8988T (cell line): ENCODE results near the gene FUT8.

Source experiments
- DNase-seq: peaks from one replicate; pipeline ENCODE4 v3.0.0; 2011

The FUT8 gene

DNA sequence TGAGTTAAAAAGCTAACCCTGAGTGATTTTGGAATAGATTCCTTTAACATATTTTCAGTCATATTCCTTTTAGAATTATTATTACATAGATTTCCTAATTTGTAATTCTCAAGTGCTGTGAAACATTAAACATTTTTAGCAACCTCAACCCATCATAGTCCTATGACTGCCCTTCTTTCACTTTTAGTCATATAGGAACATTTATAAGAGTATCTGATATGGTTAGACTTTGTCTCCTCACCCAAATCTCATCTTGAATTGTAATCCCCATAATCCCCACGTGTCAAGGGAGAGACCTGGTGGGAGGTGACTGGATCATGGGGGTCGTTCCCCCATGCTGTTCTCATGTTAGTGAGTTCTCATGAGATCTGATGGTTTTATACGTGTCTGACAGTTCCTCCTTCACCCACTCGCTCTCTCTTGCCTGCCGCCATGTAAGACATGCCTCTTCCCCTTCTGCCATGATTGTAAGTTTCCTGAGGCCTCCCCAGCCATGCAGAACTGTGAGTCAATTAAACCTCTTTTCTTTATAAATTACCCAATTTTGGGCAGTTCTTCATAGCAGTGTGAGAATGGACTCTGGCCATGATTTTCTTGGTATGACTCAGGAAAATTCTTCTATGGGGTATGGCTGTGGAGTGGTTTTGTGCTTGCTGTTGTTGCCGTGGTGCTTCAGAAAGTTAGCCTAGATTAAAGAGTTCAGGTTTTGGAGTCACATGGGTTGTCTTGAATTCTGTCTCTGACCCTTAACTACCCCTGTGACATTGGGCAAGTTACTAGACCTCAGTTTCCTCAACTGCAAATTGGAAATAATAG lies 83.9 kb downstream of the FUT8 start:
- no peak for DNase-seq

DNA sequence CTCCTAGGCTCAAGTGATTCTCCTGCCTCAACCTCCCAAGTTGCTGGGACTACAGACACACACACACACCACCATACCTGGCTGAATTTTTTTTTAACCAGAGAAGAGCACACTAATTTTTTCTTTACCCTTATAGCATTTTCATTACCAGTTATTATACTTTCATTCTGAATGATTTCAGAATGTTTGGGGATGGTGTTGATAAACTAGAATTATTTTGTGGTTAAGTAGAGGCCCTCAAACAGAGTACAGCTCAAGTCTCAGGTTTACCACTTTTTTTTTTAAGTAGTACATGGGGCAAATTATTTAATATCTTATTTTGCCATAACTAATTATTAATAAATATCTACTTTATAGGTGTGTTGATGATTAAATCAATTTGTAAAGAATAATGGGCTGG lies 86.6 kb downstream of the FUT8 start:
- DNase-seq: no peak

DNA sequence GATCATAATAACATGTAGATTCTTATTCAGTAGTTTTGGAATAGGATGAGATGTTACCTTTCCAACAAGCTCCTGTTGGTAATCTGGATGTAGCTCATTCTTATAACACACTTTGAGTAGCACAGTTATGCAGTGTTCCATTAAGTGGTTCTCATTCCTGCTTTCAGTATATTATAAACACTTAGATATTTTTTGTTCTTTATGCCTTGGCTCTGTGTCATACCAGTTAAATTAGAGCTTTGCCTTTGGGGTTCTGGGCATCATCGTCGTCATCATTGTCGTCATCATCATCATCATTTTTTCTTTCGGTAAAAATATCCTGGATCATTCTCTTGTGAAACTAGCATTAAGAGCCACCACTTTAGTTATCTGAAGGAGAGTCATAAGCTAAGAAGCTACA lies 87.5 kb downstream of the FUT8 start:
- no peak for DNase-seq

DNA sequence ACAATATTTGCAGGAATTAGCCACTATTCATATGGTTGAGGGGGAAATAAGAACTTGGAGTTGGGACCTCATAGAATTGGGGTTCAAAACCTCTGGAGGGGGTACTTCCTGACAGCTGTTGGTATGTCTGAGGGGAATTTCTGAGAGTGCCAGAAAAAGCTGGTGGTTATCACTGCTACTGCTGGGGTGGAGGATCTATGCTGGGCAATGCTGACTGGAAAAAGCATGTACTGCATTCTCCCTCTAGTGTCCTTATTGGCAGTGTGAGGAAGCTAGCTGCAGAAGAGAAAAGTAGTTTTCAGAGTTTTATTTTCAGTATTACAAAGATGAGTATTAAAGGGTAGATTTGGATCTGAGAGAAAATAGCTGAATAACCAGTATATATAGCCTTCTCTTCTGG lies 88.8 kb downstream of the FUT8 start:
- no peak for DNase-seq

GRCh38 chr14:65502676-65503124 lies 90.2 kb downstream of the FUT8 start:
- DNase-seq: no peak

DNA sequence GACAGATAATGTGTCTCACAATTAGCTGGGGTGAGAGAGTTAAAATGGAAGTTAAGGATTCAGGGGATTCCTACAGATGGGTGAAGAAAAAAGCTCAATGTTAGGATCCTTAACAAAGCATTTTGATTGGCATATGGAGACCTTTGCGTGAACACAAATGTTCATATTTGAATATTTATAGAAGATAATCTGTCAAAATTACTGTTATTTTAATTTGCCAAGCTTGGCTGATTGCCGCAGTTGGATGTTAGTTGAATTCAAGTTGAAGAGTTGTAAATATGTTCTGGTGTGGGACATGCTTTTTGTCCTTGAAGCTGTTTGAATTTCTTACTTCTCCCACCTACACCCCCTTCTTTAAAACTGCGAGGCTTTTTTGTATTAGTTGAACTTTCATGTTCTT lies 91.2 kb downstream of the FUT8 start:
- DNase-seq: no peak

DNA sequence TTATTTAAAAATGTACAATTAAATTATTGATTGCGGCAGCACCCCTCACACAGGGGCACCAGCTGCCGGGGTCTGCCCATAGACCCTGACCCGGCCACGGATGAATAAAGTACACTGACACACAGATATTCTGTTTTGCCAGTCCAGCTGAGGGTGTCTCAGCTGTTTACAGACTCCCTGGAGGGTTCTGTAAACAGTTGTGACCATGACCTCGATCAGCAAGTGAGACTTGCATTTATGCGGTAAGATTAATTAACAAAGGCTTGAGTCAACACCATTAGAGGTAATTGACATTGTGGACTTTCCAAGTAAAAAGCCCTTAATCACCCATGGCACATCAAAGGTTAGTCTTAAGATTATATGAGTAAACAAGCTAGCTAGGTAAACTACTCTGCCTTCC lies 94.3 kb downstream of the FUT8 start:
- no peak for DNase-seq

- no peak for DNase-seq
Observed at GRCh38 chr14:65509842-65510241, 97.3 kb downstream of the FUT8 start.

DNA sequence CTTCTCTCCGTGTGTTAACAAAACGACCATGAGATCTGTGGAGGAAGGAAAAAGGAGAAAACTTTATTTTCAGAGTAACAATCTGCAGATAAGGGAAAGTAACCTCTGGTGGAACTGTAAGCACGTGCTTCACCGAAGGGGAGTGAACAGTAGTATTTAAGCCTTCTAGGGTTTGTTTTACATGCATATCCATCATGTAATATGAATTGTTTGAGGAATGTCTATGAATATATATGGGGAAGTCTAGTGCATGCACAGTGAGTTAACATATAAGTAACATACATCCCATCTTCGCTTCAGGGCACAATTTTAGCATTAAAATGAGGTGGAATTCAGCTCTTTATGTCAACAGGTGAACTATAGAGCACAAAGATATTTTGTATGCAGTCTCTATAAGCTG lies 101.1 kb downstream of the FUT8 start:
- DNase-seq: no peak

- no peak for DNase-seq
Observed at GRCh38 chr14:65517635-65518542, 105.4 kb downstream of the FUT8 start.

GRCh38 chr14:65528069-65528468 lies 115.5 kb downstream of the FUT8 start:
- DNase-seq: no peak

DNA sequence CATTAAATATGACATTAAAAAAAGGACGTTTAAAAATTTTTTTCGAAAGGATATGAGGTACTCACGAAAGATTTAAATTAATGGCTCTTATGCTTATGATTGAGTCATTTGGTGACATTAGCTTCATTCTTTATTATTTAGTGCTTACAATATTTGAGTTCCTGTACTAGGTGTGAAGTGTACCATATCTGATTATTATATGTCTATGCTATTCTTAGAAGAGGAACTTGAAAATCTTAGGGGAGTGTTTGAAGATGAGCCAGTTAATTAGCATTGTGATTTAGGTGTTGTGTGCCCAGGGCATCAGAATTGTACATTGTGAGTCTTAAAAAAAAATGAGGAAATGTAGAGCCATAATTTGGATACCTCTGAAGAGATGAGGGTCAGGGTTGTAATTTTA lies 118.6 kb downstream of the FUT8 start:
- DNase-seq: no peak

- no peak for DNase-seq
Observed at GRCh38 chr14:65533736-65534404, 121.3 kb downstream of the FUT8 start.

DNA sequence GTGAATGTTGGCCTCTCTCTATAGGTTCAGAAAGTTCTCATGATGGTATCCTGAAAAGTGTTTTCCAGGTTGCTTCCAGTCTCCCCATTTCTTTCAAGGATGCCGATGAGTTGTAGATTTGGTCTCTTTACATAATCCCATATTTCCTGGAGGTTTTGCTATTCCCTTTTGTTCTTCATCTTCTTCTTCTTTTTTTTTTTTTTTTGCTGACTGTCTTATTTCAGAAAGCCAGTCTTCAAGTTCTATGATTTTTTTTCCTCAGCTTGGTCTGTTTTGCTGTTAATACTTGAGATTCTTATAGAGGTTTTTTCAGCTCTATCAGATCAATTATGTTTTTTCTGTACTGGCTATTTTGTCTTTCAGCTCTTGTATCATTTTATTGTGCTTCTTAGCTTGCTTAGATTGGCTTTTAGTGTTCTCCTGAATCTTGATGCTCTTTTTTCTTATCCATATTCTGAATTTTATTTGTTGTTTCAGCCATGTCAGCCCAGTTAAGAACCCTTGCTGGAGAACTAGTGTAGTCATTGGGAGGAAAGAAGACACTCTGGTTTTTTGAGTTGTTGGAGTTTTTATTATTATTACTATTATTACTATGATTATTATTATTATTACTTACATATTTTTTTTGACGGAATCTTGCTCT lies 124.4 kb downstream of the FUT8 start:
- DNase-seq: no peak

GRCh38 chr14:65548878-65549277 lies 136.3 kb downstream of the FUT8 start:
- DNase-seq: no peak

DNA sequence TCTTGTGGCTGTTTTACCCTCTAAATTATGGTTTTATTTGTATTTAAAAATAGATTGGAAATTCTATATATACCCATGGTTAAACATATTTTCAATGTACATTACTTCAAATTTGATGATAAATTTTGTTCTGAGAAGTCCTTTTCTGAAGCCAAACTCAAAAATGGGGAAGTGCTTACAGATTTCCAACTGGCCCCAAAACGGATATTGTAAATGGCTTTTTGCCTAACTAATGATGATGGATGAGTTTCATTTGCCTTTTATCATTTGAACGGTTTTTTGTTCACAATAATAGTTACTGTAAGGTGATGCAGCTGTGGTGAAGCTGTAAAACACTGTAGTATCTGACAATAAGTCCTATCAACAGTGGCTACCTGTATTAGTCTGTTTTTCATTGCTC lies 136.9 kb downstream of the FUT8 start:
- no peak for DNase-seq

- no peak for DNase-seq
Observed at GRCh38 chr14:65550779-65551643, 138.5 kb downstream of the FUT8 start.

DNA sequence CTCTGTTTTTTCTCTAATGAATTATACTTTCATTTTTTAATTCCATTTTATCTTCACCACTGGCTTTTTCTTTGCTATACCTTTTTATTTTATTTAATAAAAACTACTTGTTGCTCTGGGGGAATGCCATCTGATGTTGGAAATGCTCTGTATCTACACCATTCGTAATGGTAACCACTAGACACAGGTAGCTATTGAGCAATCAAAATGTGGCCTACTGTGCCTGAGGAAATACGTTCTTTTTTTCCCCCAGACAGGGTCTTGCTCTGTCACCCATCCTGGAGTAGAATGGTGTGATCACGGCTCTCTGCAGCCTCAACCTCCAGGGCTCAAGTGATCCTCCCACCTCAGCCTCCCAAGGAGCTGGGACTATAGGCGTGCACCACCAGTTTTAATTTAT lies 140.2 kb downstream of the FUT8 start:
- no peak for DNase-seq

DNA sequence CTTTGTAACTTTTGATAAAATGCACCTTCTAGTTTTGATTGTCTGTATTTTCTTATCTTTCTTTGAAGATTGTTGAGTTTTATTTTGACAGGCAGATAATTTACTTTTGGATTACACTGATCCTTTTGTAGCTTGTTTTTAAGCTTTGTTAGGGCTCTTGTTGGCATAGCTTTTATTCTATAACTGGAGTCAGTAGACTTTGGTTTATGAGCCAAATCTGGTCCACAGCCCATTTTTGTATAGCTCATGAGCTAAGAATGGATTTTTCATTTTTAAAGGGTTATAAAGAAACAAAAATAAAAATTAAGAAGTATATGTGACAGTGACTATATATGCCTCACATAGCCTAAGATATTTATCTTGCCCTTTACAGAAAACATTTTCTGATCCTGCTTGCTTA lies 142.3 kb downstream of the FUT8 start:
- DNase-seq: no peak

- DNase-seq: no peak
Observed at GRCh38 chr14:65555358-65555757, 142.8 kb downstream of the FUT8 start.

- no peak for DNase-seq
Observed at GRCh38 chr14:65558363-65558762, 145.8 kb downstream of the FUT8 start.
